ENCODE results near the gene HBG1. TPM values are rescaled to one million over a fixed set of nuclear protein-coding genes. Genes with fewer than 3 reads are reported as not detected.

HBG1 gene
- total and polyA plus RNA-seq, 2 of the 4 experiments (the other 2 are of a cell fraction) = not detected

GRCh38 chr11:5224538-5225479 lies 24.8 kb downstream of the HBG1 start:
- no TSS peak for BruUV-seq (replicated peaks)
- Histone ChIP-seq H4K5ac (ENCODE audit: low read depth, low read length) (peak overlapping the region; percentile 28; the same call in 1 of the 2 replicates), H3K23ac (ENCODE audit: low read depth, low read length) (no peak overlapping the region), H2BK15ac (ENCODE audit: low read depth, low read length) (0 out of 3 replicates have a peak overlapping the region, but pooled peaks have one; percentile 34), H3K18ac (ENCODE audit: low read depth, low read length) (peak overlapping the region; percentile 69; the same call in 1 of the 2 replicates), H2AK5ac (ENCODE audit: low read depth, low read length) (0 out of 2 replicates have a peak overlapping the region, but pooled peaks have one; percentile 28), H3K27me3 (ENCODE audit: control insufficient read depth, insufficient read depth, low read length) (no peaks in the 10 kb centered on the region), H3K36me3 (ENCODE audit: control insufficient read depth, insufficient read depth, low read length) (no peaks in the 10 kb centered on the region), H3K79me1 (ENCODE audit: low read depth in 1 of 2, low read length in 2 of 2) (no peaks in the 10 kb centered on the region), H3K4ac (ENCODE audit: low read depth, low read length) (0 out of 2 replicates have a peak overlapping the region, but pooled peaks have one; percentile 15), H4K91ac (ENCODE audit: insufficient read depth, low read depth, low read length) (no peak overlapping the region; the same call in 1 of the 2 replicates), H3K9ac (ENCODE audit: low read depth, low read length) (no peak overlapping the region), H3K4me3 (ENCODE audit: insufficient read depth, low read depth, low read length) (no peak overlapping the region), H2BK120ac (ENCODE audit: low read depth, low read length) (peak overlapping the region; percentile 29), H3K4me1 (ENCODE audit: control insufficient read depth, insufficient read depth, low read length) (no peaks in the 10 kb centered on the region), H3K9me3 (ENCODE audit: control insufficient read depth, insufficient read depth, low read length) (no peaks in the 10 kb centered on the region), H3K9me1 (ENCODE audit: insufficient read depth, low read length) (no peaks in the 10 kb centered on the region), H2BK5ac (ENCODE audit: low read depth, low read length, poor library complexity, severe bottlenecking) (peak overlapping the region; percentile 7), H2BK20ac (ENCODE audit: low read depth, low read length) (peak overlapping the region; percentile 74; the same call in 1 of the 2 replicates), H2AK9ac (replicated peaks; ENCODE audit: low read depth, low read length, poor library complexity) (no peak overlapping the region), H3K4me2 (ENCODE audit: low read depth, low read length) (no peak overlapping the region), H3K27ac (ENCODE audit: insufficient read depth, low read length) (no peak overlapping the region), H4K20me1 (ENCODE audit: insufficient read depth, low read length) (no peaks in the 10 kb centered on the region), H4K8ac (ENCODE audit: low read depth in 2 of 2, low read length in 2 of 2) (peak overlapping the region in 1 of 2 experiments; percentile 5; a peak in 1 of 4 replicates), H3K56ac (ENCODE audit: extremely low read depth, insufficient read depth, low read length) (no peak overlapping the region), H2AFZ (replicated peaks; ENCODE audit: low read length, poor library complexity) (no peak overlapping the region), H3K14ac (replicated peaks; ENCODE audit: low read depth, low read length) (no peak overlapping the region)
- dilution Hi-C loops (cut with HindIII; ENCODE audit: low sequenced_read_pairs, unreplicated experiment) = no loop called here
- ATAC-seq (ENCODE audit: low read depth) (no peak), DNase-seq (no peak)
- intact Hi-C loops (cut with micrococcal nuclease) = no loop called here
- in situ Hi-C loops (cut with MboI; ENCODE audit: low sequenced_read_pairs) = no loop called here
- ChIA-PET CTCF (no interaction called here), POLR2A (ENCODE audit: unreplicated experiment) (no interaction called here)
- WGBS, 2 experiments (ENCODE audit: extremely low coverage in 2 of 2, insufficient read length in 1 of 2) = no CpG with 5 or more reads among the region's 6 CpGs
- no peak for TF ChIP-seq CEBPB (IDR thresholded peaks at IDR 0.05; ENCODE audit: low read depth, low read length)
- TF ChIP-seq USF2 (IDR thresholded peaks at IDR 0.05; ENCODE audit: low read depth, low read length) = no peak
- TF ChIP-seq MAZ (IDR thresholded peaks at IDR 0.05; ENCODE audit: borderline replicate concordance, low read depth, low read length) = no peak
- TF ChIP-seq ELK1 (IDR thresholded peaks at IDR 0.05; ENCODE audit: borderline replicate concordance, low read depth, low read length) = no peak
- no peak for TF ChIP-seq CTCF (conservative IDR thresholded peaks at IDR 0.05; ENCODE audit: low read depth, low read length)
